B cell (primary cell): Measurements from ENCODE around the gene S100A10. TPM values are rescaled to one million over a fixed set of nuclear protein-coding genes. Genes with fewer than 3 reads are reported as not detected.

Source experiments
- ATAC-seq: fragments of 200-7000 bp; cut with Tn5 transposase; one replicate; pipeline ENCODE4 v1.10.0; 2021; ENCODE audit warnings: low read depth, mild to moderate bottlenecking, moderate number of reproducible peaks, moderate library complexity
- CTCF ChIA-PET: fragments of 350-600 bp; sonication (Branson Sonifier 250); formaldehyde crosslinking; loops from one replicate; lab custom pipeline; 2021; ENCODE audit warnings: antibody characterized with exemption, inconsistent platforms; lab: Charles Lee
- POLR2A ChIA-PET: fragments of 350-600 bp; sonication (Branson Sonifier 250); formaldehyde crosslinking; loops from one replicate; lab custom pipeline; 2021; ENCODE audit warnings: antibody characterized with exemption; lab: Charles Lee
- DNase-seq: peaks from one replicate; pipeline ENCODE4 v3.0.0; 2013
- H2AFZ ChIP-seq: 2 replicates; pipeline ENCODE4 v1.6.1; 2012; ENCODE audit warnings: mild to moderate bottlenecking, low read depth, low read length; ENCODE audit not compliant: insufficient read depth, poor library complexity, severe bottlenecking
- H3K27ac ChIP-seq, 2 donors: 1 replicate in 1 of 2; 2 replicates in 1 of 2; pipeline ENCODE4 v1.5.1; 2012 to 2013; ENCODE audit warnings: low read length in 2 of 2, mild to moderate bottlenecking in 2 of 2, moderate library complexity in 1 of 2
- H3K27me3 ChIP-seq, 4 experiments: fragments of 200-600 bp in 1 of 4; sonication (generic) in 1 of 4; replicated peaks in 1 of 4; 1 replicate in 2 of 4; 2 replicates in 2 of 4; pipeline versions ENCODE4 v1.6.1 to v1.7.0; 2013 to 2016; ENCODE audit warnings: low read length in 3 of 4, mild to moderate bottlenecking in 2 of 4, mixed read lengths in 1 of 4, moderate library complexity in 1 of 4; ENCODE audit not compliant: insufficient read depth in 4 of 4, control insufficient read depth in 3 of 4; ENCODE audit errors: control extremely low read depth in 1 of 4
- H3K36me3 ChIP-seq, 2 experiments: replicated peaks in 1 of 2; 1 replicate in 1 of 2; 2 replicates in 1 of 2; pipeline versions ENCODE4 v1.6.1 to v1.7.1; 2013; ENCODE audit warnings: low read length in 1 of 2; ENCODE audit not compliant: insufficient read depth in 2 of 2, control insufficient read depth in 1 of 2; ENCODE audit errors: control extremely low read depth in 1 of 2, extremely low read depth in 1 of 2
- H3K4me1 ChIP-seq, 2 donors: fragments of 200-600 bp in 1 of 2; sonication (generic) in 1 of 2; 1 replicate in 1 of 2; 2 replicates in 1 of 2; pipeline versions ENCODE4 v1.5.1 to v1.6.1; 2013 to 2017; ENCODE audit warnings: low read length in 2 of 2; ENCODE audit not compliant: control insufficient read depth in 2 of 2, insufficient read depth in 2 of 2
- H3K4me2 ChIP-seq: replicated peaks from 2 replicates; pipeline ENCODE3; 2012; ENCODE audit warnings: mild to moderate bottlenecking, low read depth, low read length; ENCODE audit not compliant: poor library complexity, severe bottlenecking
- H3K4me3 ChIP-seq, 5 experiments: fragments of 200-600 bp in 1 of 5; sonication (generic) in 1 of 5; 1 replicate in 3 of 5; 2 replicates in 2 of 5; pipeline versions ENCODE4 v1.5.1 to v1.7.0; 2011 to 2016; ENCODE audit warnings: low read length in 4 of 5, mild to moderate bottlenecking in 4 of 5, low read depth in 2 of 5, control low read depth in 1 of 5, moderate library complexity in 1 of 5; ENCODE audit not compliant: insufficient read depth in 1 of 5; ENCODE audit errors: control extremely low read depth in 1 of 5, extremely low read depth in 1 of 5
- H3K79me2 ChIP-seq: fragments of 200-600 bp; sonication (generic); one replicate; pipeline ENCODE4 v1.6.0; 2016; ENCODE audit warnings: low read length; ENCODE audit not compliant: control insufficient read depth, insufficient read depth
- H3K9ac ChIP-seq: fragments of 200-600 bp; sonication (generic); 2 replicates; pipeline ENCODE4 v1.6.1; 2017; ENCODE audit warnings: mild to moderate bottlenecking, low read length, moderate library complexity
- H3K9me3 ChIP-seq, 3 donors: one replicate each; pipeline versions ENCODE4 v1.6.1 to v1.7.1; 2013; ENCODE audit warnings: low read length in 2 of 3; ENCODE audit not compliant: control insufficient read depth in 2 of 3, insufficient read depth in 1 of 3; ENCODE audit errors: control extremely low read depth in 1 of 3
- H4K20me1 ChIP-seq: 2 replicates; pipeline ENCODE4 v1.6.0; 2012; ENCODE audit warnings: mild to moderate bottlenecking, low read length; ENCODE audit not compliant: insufficient read depth, control insufficient read depth, poor library complexity, severe bottlenecking
- H3K27ac Mint-ChIP-seq: one replicate; pipeline ENCODE4 v1.8.0; 2021; ENCODE audit warnings: mixed read lengths
- H3K27me3 Mint-ChIP-seq: one replicate; pipeline ENCODE4 v1.8.0; 2021; ENCODE audit warnings: mixed read lengths
- H3K4me1 Mint-ChIP-seq: one replicate; pipeline ENCODE4 v1.8.0; 2021; ENCODE audit warnings: mixed read lengths
- H3K4me3 Mint-ChIP-seq: one replicate; pipeline ENCODE4 v1.8.0; 2021; ENCODE audit warnings: mixed read lengths
- H3K9me3 Mint-ChIP-seq: one replicate; pipeline ENCODE4 v1.8.0; 2022; ENCODE audit warnings: mixed read lengths; ENCODE audit not compliant: insufficient read depth
- CTCF ChIP-seq: fragments of 200-600 bp; IDR thresholded peaks from one replicate; pipeline ENCODE4 v1.8.0; 2022; ENCODE audit warnings: antibody characterized with exemption, mild to moderate bottlenecking
- EZH2 ChIP-seq: IDR thresholded peaks from 2 replicates; pipeline ENCODE4 v1.6.1; 2012; ENCODE audit warnings: borderline replicate concordance, low read depth, mild to moderate bottlenecking, moderate library complexity, low read length; ENCODE audit not compliant: insufficient read depth, poor library complexity, severe bottlenecking
- WGBS: methylation state at CpG from one replicate; pipeline ENCODE4 v1.1.5; 2013; ENCODE audit warnings: missing lambda C conversion rate; ENCODE audit not compliant: insufficient coverage; 5-methylcytosine and 5-hydroxymethylcytosine counted together
- intact Hi-C: fragments of 100-400 bp; cut with micrococcal nuclease; formaldehyde crosslinking; loops from one replicate; pipeline ENCODE4 v1.10.0; 2022
- polyA plus RNA-seq: library from polyadenylated mRNA; depleted of rRNA; stranded (reverse); fragments of >200 nt; gene quantifications from 2 replicates; pipeline ENCODE4 v1.2.3, GENCODE V29; 2012
- total RNA-seq, 2 donors: library from RNA; stranded (reverse); fragments of 120-200 nt in 1 of 2; gene quantifications; 1 replicate in 1 of 2; 2 replicates in 1 of 2; pipeline versions ENCODE4 v1.2.3 to v1.2.4, GENCODE V29; 2013 to 2022

Gene S100A10
- total and polyA plus RNA-seq, 2 donors (not counting 1 experiment from before 2014, with no cell fraction given) = 38.0 to 47.1 TPM

GRCh38 chr1:152002960-152003359 is 9.3 kb upstream of the S100A10 start:
- Histone ChIP-seq H3K9ac (no peak overlapping the region), H3K79me2 (no peaks in the 10 kb centered on the region), H3K36me3 (no peaks in the 10 kb centered on the region), H3K4me3 (no peak overlapping the region), H3K4me2 (no peak overlapping the region), H4K20me1 (no peaks in the 10 kb centered on the region), H3K4me1 (no peaks in the 10 kb centered on the region), H3K27ac (no peak overlapping the region), H2AFZ (no peak overlapping the region), H3K9me3 (no peaks in the 10 kb centered on the region), H3K27me3 (peaks cover 0 to 28% (median under 1%) of the 10 kb centered on the region in 4 experiments)
- H3K27ac Mint-ChIP-seq = no peak overlapping the region
- H3K27me3 Mint-ChIP-seq = peaks cover 42% of the 10 kb centered on the region
- CTCF ChIA-PET = interaction anchor here (1.3 to 16.1 kb wide), 11 partner anchors 15 to 409 kb away, joined by 3 to 341 read pairs (median 8); partner anchors contain the start of gene S100A10
- POLR2A ChIA-PET = no interaction called here
- ATAC-seq (no peak), DNase-seq (no peak)
- 52% methylated on average over 2 of the region's 3 CpGs for WGBS
- no peak for TF ChIP-seq CTCF
- no peak for TF ChIP-seq EZH2
- H3K9me3 Mint-ChIP-seq = no peaks in the 10 kb centered on the region
- intact Hi-C loops = loop anchor here (5.0 kb wide), 1 partner anchor 701 kb away; no protein-coding TSS in a partner anchor
- H3K4me1 Mint-ChIP-seq = no peaks in the 10 kb centered on the region
- no peak overlapping the region for H3K4me3 Mint-ChIP-seq
